ENCODE measurements around the gene DNAH3.
"Not testable (repeated sequence)": the region's sequence is repeated elsewhere in the genome, so short reads cannot be mapped to it uniquely, and the experiment has no call there.

DNAH3 gene

DNA sequence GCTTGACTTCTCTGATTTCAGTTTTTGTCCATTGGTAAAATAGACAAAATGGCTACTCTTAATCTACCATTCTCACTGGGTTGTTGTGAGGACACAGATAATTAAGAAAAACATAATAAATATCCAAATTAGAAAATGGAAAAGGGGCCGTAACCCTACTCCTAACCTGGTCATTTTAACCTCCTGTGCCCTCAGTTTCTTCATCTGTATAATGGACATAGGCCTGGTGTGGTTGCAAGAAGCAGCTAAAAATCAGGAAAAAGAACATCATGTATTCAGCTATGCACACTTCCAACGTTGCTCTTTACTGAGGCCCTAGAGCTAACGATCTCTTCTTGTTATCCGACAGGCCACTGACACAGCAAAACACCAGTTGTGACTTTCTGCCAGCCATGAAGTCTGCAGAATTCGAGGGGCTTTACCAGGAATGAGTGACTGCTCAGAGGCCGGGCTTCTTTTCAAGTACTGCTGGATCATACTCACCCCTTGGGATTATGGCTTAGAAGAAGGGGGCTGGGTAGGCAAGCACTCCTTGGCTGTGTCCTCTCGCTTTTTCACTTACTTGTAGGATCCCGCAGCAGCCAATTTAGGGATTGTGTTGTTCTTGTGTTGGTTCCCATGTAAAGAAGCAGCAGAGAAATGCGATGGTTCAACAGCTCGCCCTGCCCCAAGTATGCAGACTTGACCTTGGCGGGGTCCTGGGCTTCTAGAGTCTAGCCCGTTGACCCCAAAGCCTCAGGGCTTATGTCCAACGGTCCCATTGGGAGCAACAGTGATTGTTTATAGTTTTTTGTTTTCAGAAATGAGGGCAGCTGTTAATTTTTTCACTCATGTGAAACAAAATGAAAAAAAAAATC, 28.7 kb upstream of the DNAH3 start:
- Histone ChIP-seq H3K4me1 (ENCODE audit: insufficient read depth, low read length, severe bottlenecking) (no peaks in the 10 kb centered on the region), H3K27me3 (ENCODE audit: insufficient read depth, low read length) (no peaks in the 10 kb centered on the region), H3K27ac (ENCODE audit: low read depth, low read length, poor library complexity, severe bottlenecking) (no peak overlapping the region), H3F3A (ENCODE audit: insufficient read depth, low read length) (no peaks in the 10 kb centered on the region), H3K9me2 (ENCODE audit: low read depth, low read length) (no peaks in the 10 kb centered on the region), H3K79me2 (ENCODE audit: insufficient read depth, low read length) (no peaks in the 10 kb centered on the region), H3K9ac (ENCODE audit: low read length) (no peak overlapping the region), H3K4me2 (ENCODE audit: low read length) (no peak overlapping the region), H3K36me3 (ENCODE audit: insufficient read depth, low read length) (peaks cover 72% of the 10 kb centered on the region), H2AFZ (ENCODE audit: low read length) (no peak overlapping the region), H3K4me3 (ENCODE audit: low read depth, low read length, poor library complexity, severe bottlenecking) (no peak overlapping the region), H3K9me3 (ENCODE audit: low read length) (peaks cover 16% of the 10 kb centered on the region; the same call in 1 of the 2 replicates), H4K20me1 (ENCODE audit: insufficient read depth, low read length) (no peaks in the 10 kb centered on the region)
- TF ChIP-seq, protein P1, sequence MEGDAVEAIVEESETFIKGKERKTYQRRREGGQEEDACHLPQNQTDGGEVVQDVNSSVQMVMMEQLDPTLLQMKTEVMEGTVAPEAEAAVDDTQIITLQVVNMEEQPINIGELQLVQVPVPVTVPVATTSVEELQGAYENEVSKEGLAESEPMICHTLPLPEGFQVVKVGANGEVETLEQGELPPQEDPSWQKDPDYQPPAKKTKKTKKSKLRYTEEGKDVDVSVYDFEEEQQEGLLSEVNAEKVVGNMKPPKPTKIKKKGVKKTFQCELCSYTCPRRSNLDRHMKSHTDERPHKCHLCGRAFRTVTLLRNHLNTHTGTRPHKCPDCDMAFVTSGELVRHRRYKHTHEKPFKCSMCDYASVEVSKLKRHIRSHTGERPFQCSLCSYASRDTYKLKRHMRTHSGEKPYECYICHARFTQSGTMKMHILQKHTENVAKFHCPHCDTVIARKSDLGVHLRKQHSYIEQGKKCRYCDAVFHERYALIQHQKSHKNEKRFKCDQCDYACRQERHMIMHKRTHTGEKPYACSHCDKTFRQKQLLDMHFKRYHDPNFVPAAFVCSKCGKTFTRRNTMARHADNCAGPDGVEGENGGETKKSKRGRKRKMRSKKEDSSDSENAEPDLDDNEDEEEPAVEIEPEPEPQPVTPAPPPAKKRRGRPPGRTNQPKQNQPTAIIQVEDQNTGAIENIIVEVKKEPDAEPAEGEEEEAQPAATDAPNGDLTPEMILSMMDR (IDR thresholded peaks at IDR 0.05; ENCODE audit: low read length), result no peak
- TF ChIP-seq EZH2 (IDR thresholded peaks at IDR 0.05; ENCODE audit: borderline replicate concordance, low read length), result no peak

DNA sequence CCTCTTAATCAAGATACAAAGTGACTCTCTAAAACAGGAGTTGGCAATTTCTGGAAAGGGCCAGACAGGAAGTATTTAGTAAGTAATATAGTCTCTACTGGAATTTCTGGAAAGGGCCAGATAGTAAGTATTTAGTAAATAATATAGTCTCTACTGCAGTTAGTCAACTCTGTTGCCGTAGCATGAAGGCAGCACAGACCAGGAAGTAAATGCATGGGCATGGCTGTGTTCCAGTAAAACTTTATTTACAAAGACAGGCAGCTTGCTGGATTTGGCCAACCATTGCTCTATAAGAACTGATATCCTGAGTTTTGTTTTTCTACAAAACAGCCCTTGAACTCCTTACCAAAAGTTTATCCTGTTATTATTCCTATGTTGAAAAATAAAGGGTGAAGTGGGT, 24.8 kb upstream of the DNAH3 start:
- Histone ChIP-seq H3K9ac (ENCODE audit: low read length) (no peak overlapping the region), H3K4me3 (ENCODE audit: low read depth, low read length, poor library complexity, severe bottlenecking) (no peak overlapping the region), H3K36me3 (ENCODE audit: insufficient read depth, low read length) (peaks cover 70% of the 10 kb centered on the region), H3K9me2 (ENCODE audit: low read depth, low read length) (no peaks in the 10 kb centered on the region), H2AFZ (ENCODE audit: low read length) (no peak overlapping the region), H3K79me2 (ENCODE audit: insufficient read depth, low read length) (no peaks in the 10 kb centered on the region), H3F3A (ENCODE audit: insufficient read depth, low read length) (no peaks in the 10 kb centered on the region), H3K27me3 (ENCODE audit: insufficient read depth, low read length) (no peaks in the 10 kb centered on the region), H3K4me1 (ENCODE audit: insufficient read depth, low read length, severe bottlenecking) (no peaks in the 10 kb centered on the region), H3K4me2 (ENCODE audit: low read length) (no peak overlapping the region), H3K27ac (ENCODE audit: low read depth, low read length, poor library complexity, severe bottlenecking) (no peak overlapping the region), H3K9me3 (ENCODE audit: low read length) (0 out of 2 replicates have a peak, but pooled peaks cover 10% of the 10 kb centered on the region), H4K20me1 (ENCODE audit: insufficient read depth, low read length) (no peaks in the 10 kb centered on the region)
- TF ChIP-seq, protein P1 (IDR thresholded peaks at IDR 0.05; ENCODE audit: low read length), result no peak
- TF ChIP-seq EZH2 (IDR thresholded peaks at IDR 0.05; ENCODE audit: borderline replicate concordance, low read length), result no peak

DNA sequence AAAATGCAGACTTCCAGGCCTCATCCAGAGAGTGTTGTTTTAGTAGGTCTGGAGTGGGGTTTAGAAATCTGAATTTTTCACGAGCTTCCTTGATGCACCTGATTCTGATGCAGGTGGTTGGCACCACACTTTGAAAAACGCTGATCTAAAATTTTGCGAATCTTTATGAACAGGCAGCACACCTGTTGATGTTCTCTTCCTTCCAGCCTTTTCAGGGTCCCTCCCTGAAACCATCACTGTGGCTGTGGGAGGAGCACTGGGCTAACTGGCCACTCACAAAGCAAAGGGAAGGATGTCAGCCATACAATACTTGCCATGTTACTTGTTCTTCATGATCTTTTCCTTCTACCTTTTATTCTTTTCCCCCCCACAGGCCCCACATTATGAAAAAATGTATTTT, 22.0 kb upstream of the DNAH3 start:
- Histone ChIP-seq H3K9ac (ENCODE audit: low read length) (no peak overlapping the region), H3F3A (ENCODE audit: insufficient read depth, low read length) (no peaks in the 10 kb centered on the region), H3K4me2 (ENCODE audit: low read length) (no peak overlapping the region), H3K9me3 (ENCODE audit: low read length) (no peaks in the 10 kb centered on the region), H3K27me3 (ENCODE audit: insufficient read depth, low read length) (no peaks in the 10 kb centered on the region), H3K27ac (ENCODE audit: low read depth, low read length, poor library complexity, severe bottlenecking) (no peak overlapping the region), H3K79me2 (ENCODE audit: insufficient read depth, low read length) (no peaks in the 10 kb centered on the region), H4K20me1 (ENCODE audit: insufficient read depth, low read length) (no peaks in the 10 kb centered on the region), H3K4me3 (ENCODE audit: low read depth, low read length, poor library complexity, severe bottlenecking) (no peak overlapping the region), H3K9me2 (ENCODE audit: low read depth, low read length) (no peaks in the 10 kb centered on the region), H2AFZ (ENCODE audit: low read length) (no peak overlapping the region), H3K4me1 (ENCODE audit: insufficient read depth, low read length, severe bottlenecking) (no peaks in the 10 kb centered on the region), H3K36me3 (ENCODE audit: insufficient read depth, low read length) (peaks cover 48% of the 10 kb centered on the region)
- TF ChIP-seq, protein P1 (IDR thresholded peaks at IDR 0.05; ENCODE audit: low read length), result no peak
- no peak for TF ChIP-seq EZH2 (IDR thresholded peaks at IDR 0.05; ENCODE audit: borderline replicate concordance, low read length)

DNA sequence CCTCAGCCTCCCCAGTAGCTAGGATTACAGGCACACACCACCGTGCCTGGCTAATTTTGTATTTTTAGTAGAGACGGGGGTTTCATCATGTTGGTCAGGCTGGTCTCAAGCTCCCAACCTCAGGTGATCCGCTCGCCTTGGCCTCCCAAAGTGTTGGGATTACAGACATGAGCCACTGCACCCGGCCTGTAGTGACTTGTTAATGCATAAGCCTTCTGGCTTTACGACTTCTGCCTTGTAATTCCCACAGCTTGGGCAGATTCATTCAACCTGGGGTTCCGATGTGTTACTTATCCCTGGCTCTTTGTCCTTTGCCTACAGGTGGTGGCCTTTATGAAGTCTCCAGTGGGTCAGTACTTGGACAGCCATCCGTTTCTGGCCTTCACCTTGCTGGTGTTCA, 19.5 kb upstream of the DNAH3 start:
- H3K4me1 ChIP-seq (ENCODE audit: insufficient read depth, low read length, severe bottlenecking); H4K20me1 ChIP-seq (ENCODE audit: insufficient read depth, low read length); H3K9me3 ChIP-seq (ENCODE audit: low read length); H3K79me2 ChIP-seq (ENCODE audit: insufficient read depth, low read length); H3F3A ChIP-seq (ENCODE audit: insufficient read depth, low read length); H3K9me2 ChIP-seq (ENCODE audit: low read depth, low read length); H2AFZ ChIP-seq (ENCODE audit: low read length); H3K4me2 ChIP-seq (ENCODE audit: low read length); H3K9ac ChIP-seq (ENCODE audit: low read length); H3K4me3 ChIP-seq (ENCODE audit: low read depth, low read length, poor library complexity, severe bottlenecking); H3K27me3 ChIP-seq (ENCODE audit: insufficient read depth, low read length); H3K27ac ChIP-seq (ENCODE audit: low read depth, low read length, poor library complexity, severe bottlenecking): not testable (repeated sequence)
- peaks cover 32% of the 10 kb centered on the region for H3K36me3 ChIP-seq (ENCODE audit: insufficient read depth, low read length)

Measured in OCI-LY1 (cell line).